AG09309 (cell line): ENCODE data around the gene KRTAP5-2.
"Not testable (repeated sequence)": the region's sequence is repeated elsewhere in the genome, so short reads cannot be mapped to it uniquely, and the experiment has no call there.

ENCODE experiments used
- DNase-seq: peaks from one replicate; pipeline ENCODE4 v3.0.0-alpha.2; 2010; ENCODE audit warnings: low read depth
- H3K4me3 ChIP-seq: 2 replicates; pipeline ENCODE4 v1.5.1; 2011; ENCODE audit warnings: mild to moderate bottlenecking, low read depth, low read length, moderate library complexity; ENCODE audit not compliant: control insufficient read depth
- TF ChIP-seq, protein P1 (sequence below): IDR thresholded peaks from 2 replicates; pipeline ENCODE4 v1.5.1; 2011; ENCODE audit warnings: mild to moderate bottlenecking, low read depth, low read length, inconsistent platforms; ENCODE audit not compliant: insufficient read depth, control insufficient read depth; ENCODE audit errors: missing control alignments

Gene KRTAP5-2

DNA sequence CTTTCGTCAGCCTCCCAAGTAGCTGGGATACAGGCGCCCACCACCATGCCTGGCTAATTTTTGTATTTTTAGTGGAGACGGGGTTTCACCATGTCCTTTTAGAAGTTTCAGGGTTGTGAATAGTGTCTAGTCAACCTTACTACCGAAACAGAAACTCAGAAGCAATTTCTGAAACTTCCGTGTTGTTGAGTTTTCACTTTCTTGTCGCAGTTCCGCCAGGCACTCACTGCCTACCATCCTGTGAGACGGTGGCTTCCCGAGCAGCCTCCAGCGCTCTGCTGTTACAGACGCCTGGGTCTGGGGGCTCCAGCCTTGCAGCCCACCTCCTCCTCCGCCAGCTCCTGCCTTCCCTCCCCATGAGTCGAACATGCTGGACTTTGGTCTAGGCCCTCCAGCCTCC lies 7.8 kb upstream of the KRTAP5-2 start:
- H3K4me3 ChIP-seq, DNase-seq: not testable (repeated sequence)

DNA sequence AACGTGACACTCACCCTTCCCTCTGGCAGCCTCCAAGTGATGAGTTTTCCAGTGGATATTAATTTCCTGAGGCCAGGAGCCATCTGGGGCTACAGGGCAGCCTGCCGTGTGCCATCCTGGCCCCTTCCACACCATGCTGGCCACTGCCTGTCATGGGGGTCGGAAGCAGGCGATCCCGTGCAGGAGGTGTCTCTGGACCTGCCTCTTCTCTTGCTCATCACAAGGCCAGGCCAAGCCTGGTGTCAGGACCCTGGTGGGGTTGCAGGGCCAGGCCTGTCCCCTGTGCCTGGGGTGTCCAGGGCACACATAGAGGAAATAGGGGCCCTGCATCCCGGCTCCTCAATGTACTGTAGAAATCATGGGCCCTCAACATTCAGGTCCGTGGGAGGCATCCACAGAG lies 6.6 kb upstream of the KRTAP5-2 start:
- no peak overlapping the region for H3K4me3 ChIP-seq
- no peak for DNase-seq
- TF ChIP-seq, protein P1, sequence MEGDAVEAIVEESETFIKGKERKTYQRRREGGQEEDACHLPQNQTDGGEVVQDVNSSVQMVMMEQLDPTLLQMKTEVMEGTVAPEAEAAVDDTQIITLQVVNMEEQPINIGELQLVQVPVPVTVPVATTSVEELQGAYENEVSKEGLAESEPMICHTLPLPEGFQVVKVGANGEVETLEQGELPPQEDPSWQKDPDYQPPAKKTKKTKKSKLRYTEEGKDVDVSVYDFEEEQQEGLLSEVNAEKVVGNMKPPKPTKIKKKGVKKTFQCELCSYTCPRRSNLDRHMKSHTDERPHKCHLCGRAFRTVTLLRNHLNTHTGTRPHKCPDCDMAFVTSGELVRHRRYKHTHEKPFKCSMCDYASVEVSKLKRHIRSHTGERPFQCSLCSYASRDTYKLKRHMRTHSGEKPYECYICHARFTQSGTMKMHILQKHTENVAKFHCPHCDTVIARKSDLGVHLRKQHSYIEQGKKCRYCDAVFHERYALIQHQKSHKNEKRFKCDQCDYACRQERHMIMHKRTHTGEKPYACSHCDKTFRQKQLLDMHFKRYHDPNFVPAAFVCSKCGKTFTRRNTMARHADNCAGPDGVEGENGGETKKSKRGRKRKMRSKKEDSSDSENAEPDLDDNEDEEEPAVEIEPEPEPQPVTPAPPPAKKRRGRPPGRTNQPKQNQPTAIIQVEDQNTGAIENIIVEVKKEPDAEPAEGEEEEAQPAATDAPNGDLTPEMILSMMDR = no peak

DNA sequence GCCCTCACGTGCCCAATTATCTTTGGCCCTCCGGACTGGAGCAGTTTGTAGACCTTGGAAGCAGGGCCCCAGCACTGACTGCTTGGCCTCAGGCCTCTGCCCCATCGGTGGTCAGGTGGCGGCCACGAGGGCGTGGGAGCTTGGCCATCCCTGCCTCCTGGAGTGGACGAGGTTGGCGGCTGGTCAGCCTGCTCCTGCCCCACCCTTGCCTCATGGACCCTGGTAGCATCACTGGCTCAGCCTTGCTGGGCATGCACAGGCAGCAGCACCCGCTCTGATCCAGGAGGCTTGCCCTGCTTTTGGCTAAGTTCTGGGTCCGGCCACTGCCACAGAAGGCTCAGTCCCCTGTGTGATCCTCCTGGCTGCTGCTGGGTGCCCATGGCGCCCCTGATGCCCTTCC lies 6.1 kb upstream of the KRTAP5-2 start:
- no peak for DNase-seq
- TF ChIP-seq, protein P1 = no peak
- H3K4me3 ChIP-seq = no peak overlapping the region

DNA sequence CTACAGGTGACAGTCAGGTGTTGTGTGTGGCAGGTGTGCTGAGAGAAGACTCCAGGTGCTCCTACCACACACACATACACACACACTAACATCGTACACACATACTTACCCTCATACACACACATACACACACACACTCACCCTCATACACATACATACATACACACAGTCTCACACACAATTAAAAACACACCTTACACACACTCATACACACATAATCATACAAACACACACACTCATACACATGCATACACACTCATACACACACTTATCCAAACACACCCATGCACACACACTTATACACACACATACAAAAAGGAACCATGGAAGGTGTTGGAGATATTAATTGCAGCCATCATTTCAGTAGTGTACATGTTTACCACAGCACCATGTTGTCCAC lies 5.5 kb upstream of the KRTAP5-2 start:
- H3K4me3 ChIP-seq = no peak overlapping the region
- TF ChIP-seq, protein P1 = no peak
- DNase-seq = no peak

DNA sequence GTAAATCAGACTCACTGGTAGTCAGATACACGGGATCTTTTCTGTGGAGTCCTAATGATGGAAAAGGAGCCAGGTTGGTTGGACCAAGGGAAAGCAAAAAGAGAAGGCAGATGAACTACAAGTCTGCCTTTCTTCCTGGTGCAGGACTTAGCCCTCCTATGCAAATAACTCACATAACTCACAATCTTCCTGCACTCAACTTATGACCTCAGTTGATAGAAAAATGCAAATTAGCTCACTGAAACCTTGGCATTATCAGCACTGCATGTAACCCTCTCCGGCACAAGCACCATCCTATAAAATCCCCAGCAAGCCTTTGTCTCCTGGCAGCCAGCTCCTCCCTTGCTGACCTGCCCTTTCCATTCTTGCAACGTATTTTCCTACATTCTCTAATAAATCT lies 3.6 kb upstream of the KRTAP5-2 start:
- not testable (repeated sequence) for H3K4me3 ChIP-seq, DNase-seq

DNA sequence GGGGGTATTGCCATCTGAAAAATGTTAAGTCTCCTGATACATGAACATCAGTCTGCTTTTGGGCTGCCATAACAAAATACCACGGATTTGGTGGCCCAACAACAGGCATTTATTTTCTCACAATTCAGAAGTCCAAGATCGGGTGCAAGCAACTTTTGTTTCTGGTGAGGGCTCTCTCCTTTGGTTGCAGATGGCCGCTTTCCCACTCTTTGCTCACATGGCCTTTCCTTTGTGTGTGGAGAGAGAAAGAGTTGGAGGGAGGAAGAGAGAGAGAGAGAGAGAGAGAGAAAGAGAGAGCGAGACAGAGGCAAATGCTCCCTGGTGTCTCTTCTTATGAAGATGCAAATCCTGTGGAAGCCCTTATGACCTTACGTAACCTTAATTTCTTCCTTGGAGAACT lies 2.5 kb upstream of the KRTAP5-2 start:
- DNase-seq = no peak
- no peak overlapping the region for H3K4me3 ChIP-seq
- TF ChIP-seq, protein P1 = no peak

DNA sequence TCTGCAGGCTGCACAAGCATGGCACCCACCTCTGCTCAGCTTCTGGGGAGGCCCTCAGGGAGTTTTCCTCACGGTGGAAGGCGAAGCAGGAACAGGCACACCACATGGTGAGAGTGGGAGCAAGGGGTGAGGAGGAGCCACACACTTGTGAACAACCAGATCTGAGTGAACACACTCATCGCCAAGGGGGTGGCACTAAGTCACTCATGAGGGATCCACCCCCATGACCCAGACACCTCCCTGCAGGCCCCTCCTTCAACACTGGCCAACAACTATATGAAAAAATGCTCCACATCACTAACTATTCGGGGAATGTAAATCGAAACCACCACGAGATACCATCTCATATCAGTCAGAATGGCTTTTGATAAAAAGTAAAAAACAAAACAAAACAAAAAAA lies 722 bp upstream of the KRTAP5-2 start:
- TF ChIP-seq, protein P1 = no peak
- no peak for DNase-seq
- no peak overlapping the region for H3K4me3 ChIP-seq

DNA sequence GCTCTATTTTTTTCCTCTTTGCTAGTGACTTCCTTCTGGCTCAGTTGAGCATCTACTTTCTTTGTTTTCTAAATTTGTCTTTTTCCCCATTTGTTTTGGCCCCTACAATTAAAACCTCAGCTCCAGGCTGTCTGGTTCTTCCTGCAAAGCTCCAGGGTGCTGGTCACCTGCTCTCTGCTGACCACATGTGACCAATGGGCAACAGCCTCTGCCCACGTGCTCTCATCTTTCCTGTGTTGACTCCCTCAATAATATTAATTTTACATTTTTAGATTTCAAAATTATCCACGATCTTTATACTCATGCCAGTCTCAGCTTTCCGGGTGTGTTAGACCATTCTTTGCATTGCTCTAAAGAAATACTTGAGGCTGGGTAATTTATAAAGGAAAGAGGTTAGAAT lies 312 bp upstream of the KRTAP5-2 start:
- not testable (repeated sequence) for DNase-seq

DNA sequence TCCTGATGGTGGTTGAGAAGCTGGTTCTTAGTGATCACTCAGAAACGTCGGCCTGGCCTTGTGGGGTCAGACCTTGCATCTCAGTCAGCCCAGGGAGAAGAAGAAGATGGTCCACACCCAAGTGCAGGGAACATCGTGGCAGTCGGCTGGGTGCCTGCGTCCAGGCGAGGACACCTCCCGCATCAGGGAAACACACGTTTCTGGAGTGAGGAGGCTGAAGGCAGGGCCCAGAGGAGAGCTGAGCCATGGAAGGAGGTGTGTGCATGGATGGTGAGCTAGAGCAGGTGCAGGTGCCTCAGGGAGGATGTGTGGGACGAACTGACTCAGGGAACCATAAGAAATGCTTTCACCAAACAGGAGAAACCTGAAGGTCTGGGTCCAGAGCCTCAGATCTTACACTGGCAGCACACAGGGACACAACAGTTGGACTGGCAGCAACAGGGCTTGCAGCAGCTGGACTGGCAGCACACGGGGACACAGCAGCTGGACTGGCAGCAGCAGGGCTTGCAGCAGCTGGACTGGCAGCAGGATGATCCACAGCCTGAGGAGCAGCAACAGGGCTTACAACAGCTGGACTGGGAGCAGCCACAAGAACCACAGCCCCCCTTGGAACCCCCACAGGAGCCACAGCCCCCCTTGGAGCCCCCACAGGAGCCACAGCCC lies 632 bp downstream of the KRTAP5-2 start:
- no peak for DNase-seq
- TF ChIP-seq, protein P1 = no peak
- H3K4me3 ChIP-seq = no peak overlapping the region

More for the DNA sequence above, 312 bp upstream of the KRTAP5-2 start:
- H3K4me3 ChIP-seq = not testable (repeated sequence)

DNA sequence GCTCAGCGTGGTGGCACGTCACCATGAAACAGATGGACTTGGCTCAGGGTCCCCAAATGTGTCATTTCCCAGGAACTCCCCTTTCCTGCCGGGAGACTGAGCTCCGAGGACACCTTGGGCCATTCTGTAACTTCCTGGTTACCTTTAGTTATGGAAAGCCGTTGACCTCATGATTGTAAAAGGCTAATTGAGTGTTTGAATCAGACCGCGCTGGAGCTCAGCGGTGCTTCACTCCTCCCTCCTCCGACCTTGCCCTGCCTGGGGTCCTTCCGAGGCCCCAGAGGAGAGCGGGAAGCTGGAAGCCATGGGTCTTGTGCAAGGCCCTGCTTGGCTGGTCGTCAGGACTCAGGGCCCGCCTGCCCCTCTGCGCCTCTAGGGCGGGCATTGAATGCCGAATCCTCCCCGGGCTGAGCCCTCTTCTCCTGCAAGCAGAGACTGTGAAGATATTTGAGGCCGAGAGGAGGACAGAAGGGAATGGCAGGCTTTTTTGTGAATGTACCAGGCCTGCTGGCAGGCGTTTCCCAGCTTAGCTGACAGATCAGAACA lies 1.4 kb downstream of the KRTAP5-2 start:
- not testable (repeated sequence) for DNase-seq, H3K4me3 ChIP-seq

DNA sequence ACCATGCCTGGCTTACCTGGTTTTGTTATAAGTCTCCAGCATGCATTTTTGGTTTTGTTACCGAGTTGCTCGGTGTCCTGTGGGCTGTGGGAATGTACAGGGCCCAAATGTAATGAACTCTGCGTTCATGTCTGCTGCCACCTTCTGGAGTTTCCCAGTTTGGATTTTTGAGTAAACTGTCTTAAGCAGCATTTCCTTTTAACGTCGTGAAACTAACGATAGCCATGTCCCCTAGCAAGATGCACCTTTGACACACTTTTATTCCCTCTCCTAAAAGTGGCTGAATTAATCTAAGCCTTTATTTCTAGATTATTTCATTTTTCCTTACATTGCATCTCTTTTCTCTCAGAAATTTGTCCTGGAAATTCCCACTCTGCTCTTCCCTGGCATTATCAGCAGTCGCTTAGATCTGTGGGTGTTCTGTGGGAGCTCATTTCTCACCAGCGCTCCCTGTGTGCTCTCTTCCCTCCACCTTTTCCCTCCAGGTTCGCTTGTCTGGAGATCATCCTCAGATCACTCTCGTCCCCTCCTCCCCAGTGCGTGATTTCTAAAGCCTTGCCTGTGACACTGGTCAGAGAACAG lies 2.0 kb downstream of the KRTAP5-2 start:
- DNase-seq, H3K4me3 ChIP-seq: not testable (repeated sequence)
